Measurements from ENCODE around the gene DYRK4.

GRCh38 chr12:4545195-4545594, 16.8 kb upstream of the DYRK4 start:
- TF ChIP-seq, protein P1, sequence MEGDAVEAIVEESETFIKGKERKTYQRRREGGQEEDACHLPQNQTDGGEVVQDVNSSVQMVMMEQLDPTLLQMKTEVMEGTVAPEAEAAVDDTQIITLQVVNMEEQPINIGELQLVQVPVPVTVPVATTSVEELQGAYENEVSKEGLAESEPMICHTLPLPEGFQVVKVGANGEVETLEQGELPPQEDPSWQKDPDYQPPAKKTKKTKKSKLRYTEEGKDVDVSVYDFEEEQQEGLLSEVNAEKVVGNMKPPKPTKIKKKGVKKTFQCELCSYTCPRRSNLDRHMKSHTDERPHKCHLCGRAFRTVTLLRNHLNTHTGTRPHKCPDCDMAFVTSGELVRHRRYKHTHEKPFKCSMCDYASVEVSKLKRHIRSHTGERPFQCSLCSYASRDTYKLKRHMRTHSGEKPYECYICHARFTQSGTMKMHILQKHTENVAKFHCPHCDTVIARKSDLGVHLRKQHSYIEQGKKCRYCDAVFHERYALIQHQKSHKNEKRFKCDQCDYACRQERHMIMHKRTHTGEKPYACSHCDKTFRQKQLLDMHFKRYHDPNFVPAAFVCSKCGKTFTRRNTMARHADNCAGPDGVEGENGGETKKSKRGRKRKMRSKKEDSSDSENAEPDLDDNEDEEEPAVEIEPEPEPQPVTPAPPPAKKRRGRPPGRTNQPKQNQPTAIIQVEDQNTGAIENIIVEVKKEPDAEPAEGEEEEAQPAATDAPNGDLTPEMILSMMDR (conservative IDR thresholded peaks at IDR 0.05; ENCODE audit: low read depth, low read length), result no peak
- TF ChIP-seq EZH2phosphoT487 (IDR thresholded peaks at IDR 0.05; ENCODE audit: borderline replicate concordance, low read length) (no peak), EZH2 (IDR thresholded peaks at IDR 0.05; ENCODE audit: low read length, unreplicated experiment) (no peak)
